ENCODE data around the gene PPFIBP1.

PPFIBP1 gene

DNA sequence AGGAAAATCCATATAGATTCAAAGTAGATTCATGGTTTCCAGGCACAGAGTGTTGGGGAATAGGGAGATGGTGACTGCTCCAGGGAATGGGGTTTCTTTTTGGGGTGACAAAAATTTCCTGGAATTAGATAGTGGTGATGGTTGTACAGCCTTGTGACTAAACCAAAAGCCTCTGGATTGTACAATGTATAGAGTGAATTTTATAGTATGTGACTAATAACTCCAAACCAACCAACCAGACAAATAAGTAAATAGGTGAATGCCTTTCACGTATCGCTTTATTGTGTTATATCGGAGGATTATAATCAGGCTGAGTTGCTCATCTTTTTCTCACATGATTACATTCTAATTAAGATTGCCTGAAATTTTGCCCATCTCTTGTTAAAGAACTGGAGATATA lies 24.6 kb upstream of the PPFIBP1 start:
- DNase-seq (ENCODE audit: low read depth in 1 of 2, low spot score in 1 of 2), result no peak
- Histone ChIP-seq H3K4me3 (replicated peaks; ENCODE audit: insufficient read depth, low read length) (no peak overlapping the region), H3K27ac (replicated peaks) (no peak overlapping the region), H3K27me3 (ENCODE audit: insufficient read depth, poor library complexity, severe bottlenecking) (no peaks in the 10 kb centered on the region)
- TF ChIP-seq, protein P1, sequence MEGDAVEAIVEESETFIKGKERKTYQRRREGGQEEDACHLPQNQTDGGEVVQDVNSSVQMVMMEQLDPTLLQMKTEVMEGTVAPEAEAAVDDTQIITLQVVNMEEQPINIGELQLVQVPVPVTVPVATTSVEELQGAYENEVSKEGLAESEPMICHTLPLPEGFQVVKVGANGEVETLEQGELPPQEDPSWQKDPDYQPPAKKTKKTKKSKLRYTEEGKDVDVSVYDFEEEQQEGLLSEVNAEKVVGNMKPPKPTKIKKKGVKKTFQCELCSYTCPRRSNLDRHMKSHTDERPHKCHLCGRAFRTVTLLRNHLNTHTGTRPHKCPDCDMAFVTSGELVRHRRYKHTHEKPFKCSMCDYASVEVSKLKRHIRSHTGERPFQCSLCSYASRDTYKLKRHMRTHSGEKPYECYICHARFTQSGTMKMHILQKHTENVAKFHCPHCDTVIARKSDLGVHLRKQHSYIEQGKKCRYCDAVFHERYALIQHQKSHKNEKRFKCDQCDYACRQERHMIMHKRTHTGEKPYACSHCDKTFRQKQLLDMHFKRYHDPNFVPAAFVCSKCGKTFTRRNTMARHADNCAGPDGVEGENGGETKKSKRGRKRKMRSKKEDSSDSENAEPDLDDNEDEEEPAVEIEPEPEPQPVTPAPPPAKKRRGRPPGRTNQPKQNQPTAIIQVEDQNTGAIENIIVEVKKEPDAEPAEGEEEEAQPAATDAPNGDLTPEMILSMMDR (IDR thresholded peaks at IDR 0.05; ENCODE audit: insufficient read depth, low read length), result no peak
- TF ChIP-seq SPI1 (IDR thresholded peaks at IDR 0.05; ENCODE audit: borderline replicate concordance, low read depth), result no peak

DNA sequence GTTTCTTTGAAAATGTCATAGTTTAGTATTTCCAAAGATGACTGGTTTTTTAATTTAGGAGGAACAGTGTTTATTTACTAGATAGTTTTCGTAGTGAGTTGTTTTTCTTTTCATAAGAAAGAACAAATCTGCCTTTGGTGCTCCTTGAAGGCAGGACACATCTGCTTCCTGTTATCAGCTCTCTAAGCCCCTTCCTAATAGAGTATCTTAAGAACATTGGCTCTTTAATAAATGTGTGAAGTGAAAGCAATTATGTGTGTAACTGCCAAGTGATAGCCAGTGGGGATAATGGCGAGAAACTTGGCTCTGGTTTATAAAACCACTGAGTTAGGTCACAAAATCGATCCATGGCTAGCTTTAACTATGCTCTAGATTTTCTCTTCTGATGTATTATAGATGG lies 23.5 kb upstream of the PPFIBP1 start:
- no peak overlapping the region for H3K27ac ChIP-seq (replicated peaks)
- DNase-seq (ENCODE audit: low read depth in 1 of 2, low spot score in 1 of 2), result no peak
- no peak for TF ChIP-seq POLR2AphosphoS5 (IDR thresholded peaks at IDR 0.05; ENCODE audit: low read depth)
- no peak for TF ChIP-seq SPI1 (IDR thresholded peaks at IDR 0.05; ENCODE audit: borderline replicate concordance, low read depth)
- no peak for TF ChIP-seq GABPA (IDR thresholded peaks at IDR 0.05; ENCODE audit: low read depth)
- TF ChIP-seq, protein P2, sequence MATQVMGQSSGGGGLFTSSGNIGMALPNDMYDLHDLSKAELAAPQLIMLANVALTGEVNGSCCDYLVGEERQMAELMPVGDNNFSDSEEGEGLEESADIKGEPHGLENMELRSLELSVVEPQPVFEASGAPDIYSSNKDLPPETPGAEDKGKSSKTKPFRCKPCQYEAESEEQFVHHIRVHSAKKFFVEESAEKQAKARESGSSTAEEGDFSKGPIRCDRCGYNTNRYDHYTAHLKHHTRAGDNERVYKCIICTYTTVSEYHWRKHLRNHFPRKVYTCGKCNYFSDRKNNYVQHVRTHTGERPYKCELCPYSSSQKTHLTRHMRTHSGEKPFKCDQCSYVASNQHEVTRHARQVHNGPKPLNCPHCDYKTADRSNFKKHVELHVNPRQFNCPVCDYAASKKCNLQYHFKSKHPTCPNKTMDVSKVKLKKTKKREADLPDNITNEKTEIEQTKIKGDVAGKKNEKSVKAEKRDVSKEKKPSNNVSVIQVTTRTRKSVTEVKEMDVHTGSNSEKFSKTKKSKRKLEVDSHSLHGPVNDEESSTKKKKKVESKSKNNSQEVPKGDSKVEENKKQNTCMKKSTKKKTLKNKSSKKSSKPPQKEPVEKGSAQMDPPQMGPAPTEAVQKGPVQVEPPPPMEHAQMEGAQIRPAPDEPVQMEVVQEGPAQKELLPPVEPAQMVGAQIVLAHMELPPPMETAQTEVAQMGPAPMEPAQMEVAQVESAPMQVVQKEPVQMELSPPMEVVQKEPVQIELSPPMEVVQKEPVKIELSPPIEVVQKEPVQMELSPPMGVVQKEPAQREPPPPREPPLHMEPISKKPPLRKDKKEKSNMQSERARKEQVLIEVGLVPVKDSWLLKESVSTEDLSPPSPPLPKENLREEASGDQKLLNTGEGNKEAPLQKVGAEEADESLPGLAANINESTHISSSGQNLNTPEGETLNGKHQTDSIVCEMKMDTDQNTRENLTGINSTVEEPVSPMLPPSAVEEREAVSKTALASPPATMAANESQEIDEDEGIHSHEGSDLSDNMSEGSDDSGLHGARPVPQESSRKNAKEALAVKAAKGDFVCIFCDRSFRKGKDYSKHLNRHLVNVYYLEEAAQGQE (IDR thresholded peaks at IDR 0.05; ENCODE audit: insufficient replicate concordance, low read depth), result no peak
- TF ChIP-seq, protein P1 (IDR thresholded peaks at IDR 0.05; ENCODE audit: insufficient read depth, low read length), result no peak

DNA sequence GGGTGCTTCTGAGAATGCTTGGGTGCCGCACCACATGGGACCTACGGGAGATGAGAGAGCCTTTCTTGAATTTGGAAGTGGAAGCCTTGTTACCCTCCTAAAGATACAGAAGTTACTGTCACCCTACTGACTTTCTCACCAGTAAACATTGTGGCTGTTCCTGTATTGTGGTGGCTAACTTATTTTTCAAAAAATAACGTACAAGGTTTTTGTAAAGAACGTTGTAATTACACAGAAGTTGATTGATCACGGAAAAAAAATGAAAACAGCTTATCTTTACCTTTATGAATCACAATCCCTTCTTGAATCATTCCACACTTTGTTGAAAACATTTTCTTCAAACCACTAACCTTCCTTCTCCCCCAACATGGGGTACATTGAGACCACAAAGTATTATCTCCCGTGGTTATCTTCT lies 22.0 kb upstream of the PPFIBP1 start:
- Histone ChIP-seq H3K27me3 (ENCODE audit: insufficient read depth, poor library complexity, severe bottlenecking) (no peaks in the 10 kb centered on the region), H3K27ac (replicated peaks) (no peak overlapping the region), H3K4me3 (replicated peaks; ENCODE audit: insufficient read depth, low read length) (no peak overlapping the region)
- TF ChIP-seq, protein P1 (IDR thresholded peaks at IDR 0.05; ENCODE audit: insufficient read depth, low read length), result no peak
- DNase-seq (ENCODE audit: low read depth in 1 of 2, low spot score in 1 of 2), result no peak

More for the DNA sequence above, 23.5 kb upstream of the PPFIBP1 start:
- Histone ChIP-seq H3K4me3 (replicated peaks; ENCODE audit: insufficient read depth, low read length) (no peak overlapping the region), H3K27me3 (ENCODE audit: insufficient read depth, poor library complexity, severe bottlenecking) (no peaks in the 10 kb centered on the region)

- H3K4me3 ChIP-seq (replicated peaks; ENCODE audit: insufficient read depth, low read length), result no peak overlapping the region
- no peak for DNase-seq (ENCODE audit: low read depth in 1 of 2, low spot score in 1 of 2)
- H3K27ac ChIP-seq (replicated peaks), result no peak overlapping the region
- TF ChIP-seq, protein P2 (IDR thresholded peaks at IDR 0.05; ENCODE audit: insufficient replicate concordance, low read depth), result no peak
- TF ChIP-seq SPI1 (IDR thresholded peaks at IDR 0.05; ENCODE audit: borderline replicate concordance, low read depth) (no peak), GABPA (IDR thresholded peaks at IDR 0.05; ENCODE audit: low read depth) (no peak), POLR2AphosphoS5 (IDR thresholded peaks at IDR 0.05; ENCODE audit: low read depth) (no peak)
- TF ChIP-seq, protein P1 (IDR thresholded peaks at IDR 0.05; ENCODE audit: insufficient read depth, low read length), result no peak
- peaks cover 2% of the 10 kb centered on the region for H3K27me3 ChIP-seq (ENCODE audit: insufficient read depth, poor library complexity, severe bottlenecking)
These were observed 19.5 kb upstream of the PPFIBP1 start for GRCh38 chr12:27504507-27504906.
